IPS DF 4.7 (cell line): ENCODE measurements around the gene IL9R.
"Not testable (repeated sequence)": the region's sequence is repeated elsewhere in the genome, so short reads cannot be mapped to it uniquely, and the experiment has no call there.

Source experiments
- DNase-seq: peaks from one replicate; pipeline ENCODE4 v3.0.0-alpha.2; 2013; ENCODE audit warnings: low spot score; ENCODE audit errors: extremely low read depth

The IL9R gene

DNA sequence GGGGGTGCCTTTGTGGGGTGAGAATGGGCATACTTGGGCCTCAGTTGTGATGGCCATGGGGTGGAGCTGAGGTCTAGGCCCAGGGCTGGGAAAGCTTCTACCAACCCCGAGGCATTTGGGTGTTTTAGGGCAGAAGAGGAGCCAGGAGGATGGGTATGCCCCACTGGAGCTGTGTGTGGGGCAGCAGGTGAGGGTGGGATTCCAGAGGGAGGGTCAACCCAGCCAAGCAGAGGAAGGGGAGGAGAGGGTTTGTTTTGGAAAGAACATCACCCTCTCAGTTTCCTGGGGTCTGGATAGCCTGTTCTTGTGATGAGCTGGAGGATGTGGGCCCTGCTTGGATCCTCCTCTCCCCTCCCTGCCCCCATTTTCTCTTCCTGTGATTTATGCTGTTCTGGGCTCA lies 620 bp downstream of the IL9R start:
- no peak for DNase-seq

DNA sequence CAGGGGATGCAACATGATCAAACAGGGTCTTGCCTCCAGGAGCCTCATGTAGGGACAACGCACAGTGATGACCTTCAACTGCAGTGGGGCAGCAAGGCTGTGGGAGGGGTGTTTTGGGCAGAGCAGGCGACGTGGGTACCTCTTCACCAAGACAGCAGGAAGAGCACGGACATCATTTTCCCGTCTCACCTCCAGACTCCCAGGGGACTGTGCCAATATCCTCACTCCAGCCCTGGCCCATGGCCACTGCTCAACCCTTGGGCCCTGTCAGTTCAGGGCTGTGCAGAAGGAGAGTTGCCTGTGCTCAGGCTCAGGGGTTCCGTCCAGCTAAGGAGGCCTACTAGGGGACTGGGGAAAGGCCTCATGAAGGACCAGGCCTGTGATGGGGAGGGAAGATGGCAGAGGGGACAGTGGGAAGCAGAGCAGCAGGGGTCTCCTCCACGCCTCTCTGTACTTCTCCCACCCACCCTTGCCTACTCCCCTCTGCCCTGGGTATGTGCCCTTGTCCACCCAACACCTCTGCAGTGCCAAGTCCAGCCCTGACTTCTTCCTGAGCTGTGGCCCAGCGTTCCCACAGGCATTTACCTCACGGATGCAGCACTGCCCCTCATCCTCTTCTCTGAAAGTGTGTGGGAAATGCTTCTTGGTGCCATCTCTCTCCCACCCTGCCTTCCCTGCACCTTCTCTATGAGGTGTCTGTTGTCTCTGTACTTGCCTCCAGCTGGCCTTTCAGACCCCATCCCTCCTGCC lies 1.4 kb downstream of the IL9R start:
- no peak for DNase-seq

DNA sequence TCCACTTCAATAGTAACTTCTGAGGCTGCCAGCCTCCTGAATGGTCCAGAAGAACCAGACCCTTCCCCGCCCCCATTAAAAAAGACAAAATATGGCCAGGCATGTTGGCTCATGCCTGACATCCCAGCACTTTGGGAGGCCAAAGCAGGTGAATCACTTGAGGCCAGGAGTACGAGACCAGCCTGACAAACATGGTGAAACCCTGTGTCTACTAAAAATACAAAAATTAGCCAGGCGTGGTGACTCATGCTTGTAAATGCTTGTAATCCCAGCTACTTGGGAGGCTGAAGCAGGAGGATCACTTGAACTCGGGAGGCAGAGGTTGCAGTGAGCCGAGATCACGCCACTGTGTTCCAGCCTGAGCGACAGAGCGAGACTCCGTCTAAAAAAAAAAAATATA lies 2.3 kb downstream of the IL9R start:
- DNase-seq, result not testable (repeated sequence)

DNA sequence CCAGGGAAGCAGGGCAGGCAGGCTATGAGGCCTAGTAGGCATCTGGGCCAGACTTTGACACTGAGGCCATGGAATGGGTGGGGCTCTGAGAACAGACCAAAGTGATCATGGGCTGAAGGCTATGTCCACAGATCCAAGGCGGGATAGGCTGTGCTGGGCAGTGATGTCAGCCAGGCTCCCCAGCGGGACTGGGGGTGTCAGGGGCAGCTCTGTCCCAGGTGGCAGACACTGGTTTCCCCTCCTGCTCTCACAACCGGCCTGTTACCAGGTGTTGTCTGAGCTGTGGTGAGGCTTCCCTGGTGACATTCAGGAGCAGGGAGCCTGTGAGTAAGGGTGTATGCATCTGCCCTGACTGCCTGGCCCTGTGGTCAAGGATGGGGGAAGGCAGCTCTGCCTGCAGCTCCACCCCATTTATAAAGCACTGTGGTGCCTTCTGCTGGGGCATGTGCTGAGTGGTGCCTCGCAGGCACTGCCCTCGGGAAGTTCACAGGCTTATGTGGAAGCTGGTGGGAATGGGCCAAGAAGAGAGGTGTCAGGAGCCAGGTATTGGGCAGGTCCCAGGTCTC lies 2.9 kb downstream of the IL9R start:
- DNase-seq, result no peak

DNA sequence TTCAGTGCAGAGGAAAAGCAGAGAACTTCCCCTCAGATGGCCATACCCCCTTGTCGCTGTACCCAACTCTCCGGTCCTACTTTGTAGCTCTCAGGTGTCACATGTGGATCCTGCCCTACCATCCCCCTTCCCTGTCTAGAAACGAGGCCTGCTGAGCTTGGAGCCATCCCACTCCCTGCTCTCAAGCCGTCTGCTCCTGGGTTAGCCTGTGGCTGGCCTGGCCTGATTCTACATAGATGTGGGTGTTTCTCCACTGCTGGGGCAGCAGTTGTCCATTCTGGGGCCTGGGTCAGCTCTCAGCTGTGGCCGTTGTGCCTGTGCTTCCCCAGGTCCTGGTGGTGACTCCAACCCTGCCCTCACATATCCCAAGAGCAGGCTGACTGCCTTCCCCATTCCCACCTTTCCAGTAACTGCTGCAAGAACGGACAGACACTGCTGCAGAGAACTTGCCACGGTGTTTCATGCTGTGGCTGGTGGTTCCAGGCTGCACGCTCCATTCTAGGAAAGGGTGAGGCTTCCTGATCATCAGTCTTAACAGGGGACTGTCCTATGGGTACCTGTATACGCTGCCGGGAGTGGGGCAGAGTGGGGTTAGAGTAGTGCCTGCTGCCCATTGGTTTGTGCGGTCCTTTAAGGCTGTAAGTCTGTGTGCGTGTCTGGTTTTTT lies 3.6 kb downstream of the IL9R start:
- DNase-seq, result no peak

DNA sequence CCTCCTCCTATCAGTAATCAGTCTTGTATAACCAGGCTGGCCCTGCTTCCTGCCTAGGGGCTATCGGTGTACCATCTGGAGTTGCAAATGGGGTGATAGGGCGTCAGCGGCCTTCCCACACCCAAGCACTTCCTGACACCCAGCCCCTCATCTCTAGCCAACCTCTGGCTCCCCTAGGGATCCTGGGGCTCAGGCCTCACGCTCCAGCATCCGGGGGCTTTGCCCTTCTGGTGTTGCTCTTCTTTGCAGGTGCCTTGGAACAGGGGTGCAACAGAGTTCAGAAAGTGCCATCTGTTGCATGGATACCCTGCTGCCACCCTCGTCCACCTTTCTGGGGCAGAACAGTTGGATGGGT lies 4.1 kb downstream of the IL9R start:
- DNase-seq, result no peak

DNA sequence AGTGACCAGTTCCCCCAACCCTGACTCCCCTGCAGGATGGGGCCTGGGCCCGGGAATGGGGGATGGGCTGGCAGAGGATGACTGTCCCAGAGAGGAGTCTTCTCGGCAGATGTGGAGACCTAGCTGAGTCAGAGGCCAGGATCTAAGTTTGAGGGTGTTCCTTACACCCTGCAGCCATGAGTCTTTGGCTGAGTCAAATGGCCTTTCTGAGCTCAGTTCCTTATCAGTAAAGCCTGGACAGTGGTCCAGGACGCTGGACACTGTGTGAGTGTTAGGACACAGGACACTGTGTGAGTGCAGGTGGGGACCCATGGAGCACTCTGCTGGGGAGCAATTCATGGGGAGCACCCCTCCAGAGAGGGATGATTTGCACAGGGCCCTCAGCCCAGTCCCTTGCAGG lies 5.0 kb downstream of the IL9R start:
- no peak for DNase-seq

DNA sequence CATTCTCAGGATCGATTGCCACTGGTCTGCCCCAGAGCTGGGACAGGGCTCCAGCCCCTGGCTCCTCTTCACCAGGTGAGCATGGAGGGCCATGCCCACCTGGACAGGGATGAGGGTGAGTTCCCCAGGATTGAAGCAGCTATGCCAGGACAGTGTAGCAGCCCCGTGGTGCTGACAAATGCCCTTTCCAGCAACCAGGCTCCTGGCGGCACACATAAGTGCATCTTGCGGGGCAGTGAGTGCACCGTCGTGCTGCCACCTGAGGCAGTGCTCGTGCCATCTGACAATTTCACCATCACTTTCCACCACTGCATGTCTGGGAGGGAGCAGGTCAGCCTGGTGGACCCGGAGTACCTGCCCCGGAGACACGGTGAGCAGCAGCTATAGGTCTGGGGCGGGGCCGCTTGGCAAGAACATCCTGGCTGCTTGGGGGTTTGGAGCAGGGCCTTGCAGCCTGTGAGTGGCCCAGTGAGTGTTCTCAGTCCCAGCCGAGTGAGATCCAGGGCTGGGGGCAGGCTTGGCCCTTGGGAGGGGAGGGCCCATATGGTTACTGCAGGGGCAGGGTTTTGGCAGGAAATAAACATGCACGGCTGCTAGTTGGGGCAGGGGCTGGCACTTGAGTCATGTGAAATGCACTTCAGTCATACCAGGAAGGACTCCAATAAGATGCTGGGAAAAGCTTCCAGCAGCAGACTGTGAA lies 6.1 kb downstream of the IL9R start:
- DNase-seq, result no peak

DNA sequence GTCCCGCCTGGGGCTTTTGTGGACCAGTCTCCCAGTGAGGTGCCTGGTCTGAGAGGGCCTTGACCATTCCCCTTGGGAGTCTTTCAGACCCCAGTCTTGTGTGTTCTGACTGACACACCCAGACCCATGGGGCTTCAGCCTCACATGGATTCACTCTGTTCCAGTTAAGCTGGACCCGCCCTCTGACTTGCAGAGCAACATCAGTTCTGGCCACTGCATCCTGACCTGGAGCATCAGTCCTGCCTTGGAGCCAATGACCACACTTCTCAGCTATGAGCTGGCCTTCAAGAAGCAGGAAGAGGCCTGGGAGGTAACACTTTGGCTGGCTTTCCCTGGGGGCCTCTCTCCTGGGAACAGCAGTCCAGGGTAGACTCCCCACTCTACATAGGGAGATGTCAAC lies 6.8 kb downstream of the IL9R start:
- no peak for DNase-seq

DNA sequence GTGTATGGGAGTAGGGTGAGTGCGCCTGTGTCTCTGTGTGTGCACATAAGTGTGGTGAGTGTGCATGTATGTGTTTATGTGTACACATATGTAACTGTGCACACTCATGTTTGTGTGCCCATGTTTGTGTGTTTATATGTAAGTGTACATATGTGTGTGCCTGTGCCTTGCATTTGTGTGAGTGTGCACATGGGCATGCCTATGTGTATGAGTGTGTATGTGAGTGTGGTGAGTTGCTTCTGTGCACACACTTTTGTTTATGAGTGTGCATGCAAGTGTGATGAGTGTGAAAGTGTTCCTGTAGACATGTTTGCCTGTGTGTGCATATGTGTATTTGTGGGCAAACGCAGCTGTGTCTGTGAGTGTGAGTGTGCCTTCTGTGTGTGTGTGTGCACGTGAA lies 7.2 kb downstream of the IL9R start:
- DNase-seq, result no peak

DNA sequence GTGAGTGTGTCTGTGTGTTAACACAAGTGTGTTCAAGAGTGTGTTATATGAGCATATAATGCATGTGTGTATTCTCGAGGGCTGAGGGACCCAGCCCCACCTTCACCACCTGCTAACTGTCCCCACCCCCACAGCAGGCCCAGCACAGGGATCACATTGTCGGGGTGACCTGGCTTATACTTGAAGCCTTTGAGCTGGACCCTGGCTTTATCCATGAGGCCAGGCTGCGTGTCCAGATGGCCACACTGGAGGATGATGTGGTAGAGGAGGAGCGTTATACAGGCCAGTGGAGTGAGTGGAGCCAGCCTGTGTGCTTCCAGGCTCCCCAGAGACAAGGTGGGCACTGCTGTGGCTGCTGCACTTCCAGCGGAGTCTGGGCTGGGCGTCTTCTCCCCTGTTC lies 7.6 kb downstream of the IL9R start:
- DNase-seq, result no peak

DNA sequence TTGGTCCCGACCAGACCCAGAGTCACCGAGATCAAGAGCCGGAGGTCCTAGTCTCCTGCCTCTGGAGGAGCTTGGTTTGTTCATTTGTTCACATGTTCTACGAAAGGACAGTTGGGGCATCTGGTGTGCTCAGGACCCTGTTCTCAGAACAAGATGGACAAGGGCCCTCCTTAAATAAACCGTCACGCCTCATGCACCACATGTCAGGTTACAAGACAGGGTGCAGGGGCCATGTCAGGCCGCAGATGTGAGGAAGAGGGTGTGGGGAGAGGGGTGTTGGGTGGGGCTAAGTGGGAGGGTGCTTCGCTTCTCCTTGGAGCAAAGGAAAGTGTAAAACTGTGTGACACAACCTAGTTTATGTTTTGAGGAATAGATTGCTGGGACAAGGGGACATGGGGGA lies 9.0 kb downstream of the IL9R start:
- not testable (repeated sequence) for DNase-seq

DNA sequence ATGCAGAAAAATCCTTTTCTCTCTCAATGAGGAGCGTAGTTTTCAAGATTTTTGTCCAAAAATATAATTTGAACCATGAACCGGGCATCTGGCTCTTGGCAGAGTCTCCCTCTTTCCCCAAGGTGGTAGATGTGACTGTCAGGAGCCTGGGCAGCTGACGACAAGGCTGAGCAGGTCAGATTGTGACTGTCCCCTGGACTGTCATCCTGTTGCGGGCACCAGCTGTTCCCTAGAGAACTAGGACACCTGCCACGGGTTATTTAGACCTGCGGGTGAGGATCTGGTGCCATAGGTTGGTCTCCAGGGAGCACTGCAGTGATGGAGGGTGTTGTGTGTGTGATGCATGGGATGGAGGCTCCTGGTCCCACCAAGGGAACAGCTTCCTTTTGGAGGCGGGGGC lies 10.9 kb downstream of the IL9R start:
- DNase-seq, result not testable (repeated sequence)

DNA sequence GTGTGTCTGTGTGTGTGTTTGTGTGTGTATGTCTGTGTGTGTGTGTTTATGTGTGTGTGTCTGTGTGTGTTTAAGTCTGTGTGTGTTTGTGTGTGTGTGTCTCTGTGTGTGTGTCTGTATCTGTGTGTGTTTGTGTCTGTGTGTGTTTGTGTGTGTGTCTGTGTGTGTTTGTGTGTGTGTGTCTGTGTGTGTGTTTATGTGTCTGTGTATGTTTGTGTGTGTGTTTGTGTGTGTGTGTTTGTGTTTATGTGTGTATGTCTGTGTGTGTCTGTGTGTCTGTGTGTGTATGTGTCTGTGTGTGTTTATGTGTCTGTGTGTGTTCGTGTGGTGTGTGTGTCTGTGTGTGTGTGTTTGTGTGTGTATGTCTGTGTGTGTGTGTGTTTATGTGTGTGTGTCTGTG lies 11.4 kb downstream of the IL9R start:
- DNase-seq, result no peak

DNA sequence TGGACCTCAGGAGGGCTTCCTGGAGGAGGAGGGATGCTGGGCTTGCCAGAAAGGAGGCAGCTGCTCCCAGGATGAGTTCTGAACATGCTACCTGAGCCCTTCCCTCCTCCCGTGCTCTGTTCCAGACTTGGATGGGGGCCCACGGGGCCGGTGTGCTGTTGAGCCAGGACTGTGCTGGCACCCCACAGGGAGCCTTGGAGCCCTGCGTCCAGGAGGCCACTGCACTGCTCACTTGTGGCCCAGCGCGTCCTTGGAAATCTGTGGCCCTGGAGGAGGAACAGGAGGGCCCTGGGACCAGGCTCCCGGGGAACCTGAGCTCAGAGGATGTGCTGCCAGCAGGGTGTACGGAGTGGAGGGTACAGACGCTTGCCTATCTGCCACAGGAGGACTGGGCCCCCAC lies 12.2 kb downstream of the IL9R start:
- not testable (repeated sequence) for DNase-seq

DNA sequence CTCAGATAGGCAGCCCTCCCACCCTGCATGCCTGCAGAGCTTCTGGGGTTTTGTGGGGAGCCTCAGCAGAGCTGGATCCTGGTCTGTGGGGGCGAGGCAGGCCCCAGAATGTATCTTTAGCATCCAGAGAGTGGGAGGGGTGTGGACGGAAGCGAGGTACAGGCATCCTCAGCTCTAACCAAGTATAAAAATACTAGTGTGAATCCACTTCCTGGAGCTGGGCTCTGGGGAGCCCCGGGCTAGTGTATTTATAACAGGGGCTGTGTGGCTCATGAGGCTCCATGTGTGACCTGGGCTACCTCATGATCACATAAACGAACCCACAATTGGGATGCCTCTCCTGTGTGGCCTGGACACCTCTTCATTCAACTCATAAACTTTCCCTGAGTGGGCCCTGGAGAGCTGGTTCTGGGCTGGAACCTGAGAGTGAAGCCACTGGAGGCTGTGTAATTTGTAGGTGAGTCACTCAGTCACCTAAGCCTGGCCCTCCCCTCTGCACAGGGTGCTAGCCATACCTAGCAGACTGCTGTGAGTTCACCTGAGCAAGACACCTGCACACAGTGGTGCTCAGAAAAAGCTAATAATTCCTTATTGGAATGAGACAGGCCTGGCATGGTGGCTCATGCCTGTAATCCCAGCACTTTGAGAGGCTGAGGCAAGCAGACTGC lies 15.9 kb downstream of the IL9R start:
- not testable (repeated sequence) for DNase-seq

DNA sequence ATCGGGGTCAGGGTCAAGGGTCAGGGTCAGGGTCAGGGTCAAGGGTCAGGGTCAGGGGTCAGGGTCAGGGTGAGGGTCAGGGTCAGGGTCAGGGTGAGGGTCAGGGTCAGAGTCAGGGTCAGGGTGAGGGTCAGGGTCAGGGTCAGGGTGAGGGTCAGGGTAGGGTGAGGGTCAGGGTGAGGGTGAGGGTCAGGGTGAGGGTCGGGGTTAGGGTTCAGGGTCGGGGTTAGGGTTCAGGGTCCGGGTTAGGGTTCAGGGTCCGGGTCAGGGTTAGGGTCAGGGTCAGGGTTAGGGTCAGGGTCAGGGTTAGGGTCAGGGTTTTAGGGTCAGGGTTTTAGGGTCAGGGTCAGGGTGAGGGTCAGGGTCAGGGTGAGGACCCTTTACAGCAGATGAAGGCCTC lies 22.4 kb downstream of the IL9R start:
- not testable (repeated sequence) for DNase-seq

DNA sequence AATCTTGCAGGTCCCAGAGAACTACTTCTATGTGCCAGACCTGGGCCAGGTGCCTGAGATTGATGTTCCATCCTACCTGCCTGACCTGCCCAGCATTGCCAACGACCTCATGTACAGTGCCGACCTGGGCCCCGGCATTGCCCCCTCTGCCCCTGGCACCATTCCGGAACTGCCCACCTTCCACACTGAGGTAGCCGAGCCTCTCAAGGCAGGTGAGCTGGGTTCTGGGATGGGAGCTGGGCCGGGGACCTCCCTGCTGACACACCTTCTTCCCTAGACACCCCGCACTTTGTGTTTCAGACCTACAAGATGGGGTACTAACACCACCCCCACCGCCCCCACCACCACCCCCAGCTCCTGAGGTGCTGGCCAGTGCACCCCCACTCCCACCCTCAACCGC lies 25.5 kb downstream of the IL9R start:
- DNase-seq, result not testable (repeated sequence)

DNA sequence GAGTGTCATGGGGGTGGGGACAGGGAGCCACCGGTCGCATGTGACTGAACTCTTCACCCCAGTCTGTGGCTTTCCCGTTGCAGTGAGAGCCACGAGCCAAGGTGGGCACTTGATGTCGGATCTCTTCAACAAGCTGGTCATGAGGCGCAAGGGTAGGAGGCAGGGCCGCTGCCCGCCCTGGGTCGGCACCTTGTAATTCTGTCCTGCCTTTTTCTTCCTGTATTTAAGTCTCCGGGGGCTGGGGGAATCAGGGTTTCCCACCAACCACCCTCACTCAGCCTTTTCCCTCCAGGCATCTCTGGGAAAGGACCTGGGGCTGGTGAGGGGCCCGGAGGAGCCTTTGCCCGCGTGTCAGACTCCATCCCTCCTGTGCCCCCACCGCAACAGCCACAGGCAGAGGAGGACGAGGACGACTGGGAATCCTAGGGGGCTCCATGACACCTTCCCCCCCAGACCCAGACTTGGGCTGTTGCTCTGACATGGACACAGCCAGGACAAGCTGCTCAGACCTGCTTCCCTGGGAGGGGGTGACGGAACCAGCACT lies 27.5 kb downstream of the IL9R start:
- DNase-seq, result not testable (repeated sequence)

DNA sequence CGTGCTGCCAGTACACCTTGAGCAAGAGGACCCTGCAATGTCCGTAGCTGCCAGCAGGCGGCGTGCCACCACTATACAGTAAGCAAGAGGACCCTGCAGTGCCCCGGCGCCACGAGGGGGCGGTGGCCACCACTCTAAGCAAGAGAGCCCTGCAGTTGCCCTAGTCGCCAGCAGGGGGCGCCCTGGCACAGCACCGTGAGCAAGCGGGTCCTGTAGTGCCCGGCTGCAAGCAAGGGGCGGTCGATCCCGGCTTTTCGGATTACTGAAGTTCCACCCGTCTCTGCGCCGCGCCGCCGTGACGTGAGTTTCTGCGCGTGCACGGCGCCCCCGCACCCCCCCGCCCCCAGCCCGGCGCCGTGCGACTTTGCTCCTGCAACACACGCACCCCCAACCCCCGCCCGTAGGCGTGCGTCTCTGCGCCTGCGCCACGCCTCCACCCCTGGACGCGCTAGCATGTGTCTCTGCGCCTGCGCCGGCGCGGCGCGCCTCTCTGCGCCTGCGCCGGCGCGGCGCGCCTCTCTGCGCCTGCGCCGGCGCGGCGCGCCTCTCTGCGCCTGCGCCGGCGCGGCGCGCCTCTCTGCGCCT lies 31.2 kb downstream of the IL9R start:
- not testable (repeated sequence) for DNase-seq

DNA sequence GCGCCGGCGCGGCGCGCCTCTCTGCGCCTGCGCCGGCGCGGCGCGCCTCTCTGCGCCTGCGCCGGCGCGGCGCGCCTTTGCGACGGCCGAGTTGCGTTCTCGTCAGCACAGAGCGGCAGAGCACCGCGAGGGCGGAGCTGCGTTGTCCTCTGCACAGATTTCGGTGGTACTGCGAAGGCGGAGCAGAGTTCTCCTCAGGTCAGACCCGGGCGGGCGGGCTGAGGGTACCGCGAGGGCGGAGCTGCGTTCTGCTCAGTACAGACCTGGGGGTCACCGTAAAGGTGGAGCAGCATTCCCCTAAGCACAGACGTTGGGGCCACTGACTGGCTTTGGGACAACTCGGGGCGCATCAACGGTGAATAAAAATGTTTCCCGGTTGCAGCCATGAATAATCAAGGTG lies 31.8 kb downstream of the IL9R start:
- not testable (repeated sequence) for DNase-seq
